Activated CD4-positive, CD25-positive, alpha-beta regulatory T cell treated with anti-CD3 and anti-CD28 coated beads, Interleukin-2, amount 50 U/mL, for 72 hours (primary cell): ENCODE data around the gene ATP11C.

Experiments
- DNase-seq: peaks from one replicate; pipeline ENCODE4 v3.0.0; 2021

The ATP11C gene

GRCh38 chrX:139802048-139802447, 130.8 kb downstream of the ATP11C start:
- no peak for DNase-seq

GRCh38 chrX:139801397-139801813, 131.4 kb downstream of the ATP11C start:
- no peak for DNase-seq

DNA sequence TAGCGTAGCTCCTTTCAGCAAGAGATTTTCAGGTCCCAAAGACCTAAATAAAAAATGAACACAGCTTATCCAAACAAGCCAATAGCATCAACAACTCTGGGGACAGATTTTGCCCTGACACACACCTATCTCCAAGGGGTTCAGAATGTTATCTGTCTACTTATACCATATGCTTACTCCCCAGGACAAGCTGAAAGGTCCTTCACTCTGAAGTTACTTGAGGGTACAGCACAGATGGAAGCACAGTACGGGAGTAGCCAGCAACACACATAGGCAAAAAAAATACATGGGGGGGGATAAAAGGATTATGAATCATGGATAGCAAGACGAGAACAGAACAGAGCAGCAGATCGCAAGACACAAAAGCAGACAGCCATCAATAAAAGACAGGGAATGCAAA, 134.2 kb downstream of the ATP11C start:
- no peak for DNase-seq

DNA sequence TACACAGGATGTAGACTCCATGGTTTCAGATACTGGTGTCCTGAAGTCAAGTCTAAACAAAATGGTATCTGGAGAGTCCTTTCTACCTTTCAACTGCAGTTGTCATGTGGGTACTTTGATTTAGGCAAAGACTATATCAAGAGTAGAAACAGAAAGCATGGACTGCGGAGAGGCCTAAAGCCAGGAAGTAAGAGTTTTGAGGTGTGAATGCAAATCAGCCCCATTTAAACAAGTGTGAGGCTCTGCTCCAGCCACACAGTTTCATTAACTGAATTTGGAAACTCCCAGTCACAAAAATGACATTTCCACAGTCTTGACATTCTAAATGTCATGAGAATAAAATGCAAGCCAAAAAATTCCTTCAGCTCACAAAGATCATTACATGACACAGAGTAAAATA, 137.7 kb downstream of the ATP11C start:
- DNase-seq, result no peak

GRCh38 chrX:139787601-139788000, 145.3 kb downstream of the ATP11C start:
- no peak for DNase-seq

- no peak for DNase-seq
Observed at GRCh38 chrX:139784807-139785206, 148.0 kb downstream of the ATP11C start.

GRCh38 chrX:139783959-139784358, 148.9 kb downstream of the ATP11C start:
- no peak for DNase-seq

DNA sequence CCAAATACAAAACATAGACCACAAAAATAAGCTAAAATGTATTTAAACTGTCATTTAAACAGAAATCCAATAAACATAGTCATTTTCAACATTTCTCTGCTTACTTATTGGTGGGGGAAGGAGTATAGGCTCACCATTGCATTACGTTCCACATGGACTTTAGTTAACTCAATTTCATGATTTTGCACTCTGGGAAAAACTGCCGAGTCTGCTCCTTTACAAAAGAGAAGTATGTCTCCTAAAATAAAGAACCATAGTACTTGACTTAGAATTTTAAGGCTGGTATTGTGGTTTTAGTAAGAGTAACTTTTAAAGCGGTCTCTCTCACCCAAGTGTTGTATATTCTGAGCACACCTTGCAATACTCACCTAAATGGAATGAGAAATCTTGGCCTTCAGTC, 149.8 kb downstream of the ATP11C start:
- DNase-seq, result no peak

DNA sequence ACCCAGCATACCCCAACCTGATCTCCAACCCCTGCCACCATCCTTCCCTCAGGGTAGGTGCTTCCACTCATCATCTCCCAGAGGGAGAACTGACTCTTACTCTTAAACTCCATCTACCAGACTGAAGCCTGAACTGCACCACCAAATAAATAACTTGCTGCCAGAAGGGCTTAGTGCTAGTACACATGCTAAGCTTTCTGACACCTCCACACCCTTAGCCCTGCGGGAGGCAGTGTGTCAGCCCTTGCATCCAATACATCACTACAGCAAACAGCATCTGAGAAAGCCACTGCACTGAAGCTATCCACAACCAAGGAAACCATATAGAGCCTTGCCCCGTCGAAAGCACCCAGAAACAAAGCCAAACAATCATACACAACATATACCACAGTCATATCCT, 156.3 kb downstream of the ATP11C start:
- DNase-seq, result no peak

GRCh38 chrX:139770366-139770765, 162.5 kb downstream of the ATP11C start:
- no peak for DNase-seq

DNA sequence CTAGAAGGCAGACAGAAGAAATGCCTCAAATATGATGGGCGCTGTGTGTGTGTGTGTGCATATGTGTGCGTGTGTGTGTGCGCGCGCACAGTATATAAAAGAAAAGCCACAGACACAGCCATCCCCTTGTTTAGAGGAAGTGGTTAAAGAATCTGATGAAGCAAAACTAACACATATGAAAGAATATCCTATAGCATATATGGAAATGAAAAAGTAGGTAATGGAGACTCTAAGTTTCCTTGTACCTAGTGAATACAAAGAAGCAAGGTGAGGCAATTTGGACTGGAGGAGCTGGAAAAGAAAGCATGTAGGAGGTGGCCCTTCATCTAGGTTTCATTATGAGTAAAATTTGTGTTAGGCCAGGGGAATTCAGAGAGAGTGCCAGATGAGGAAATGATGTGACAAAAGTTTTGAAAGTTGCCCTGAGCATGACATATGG, 166.3 kb downstream of the ATP11C start:
- no peak for DNase-seq

GRCh38 chrX:139762400-139763183, 170.3 kb downstream of the ATP11C start:
- no peak for DNase-seq

DNA sequence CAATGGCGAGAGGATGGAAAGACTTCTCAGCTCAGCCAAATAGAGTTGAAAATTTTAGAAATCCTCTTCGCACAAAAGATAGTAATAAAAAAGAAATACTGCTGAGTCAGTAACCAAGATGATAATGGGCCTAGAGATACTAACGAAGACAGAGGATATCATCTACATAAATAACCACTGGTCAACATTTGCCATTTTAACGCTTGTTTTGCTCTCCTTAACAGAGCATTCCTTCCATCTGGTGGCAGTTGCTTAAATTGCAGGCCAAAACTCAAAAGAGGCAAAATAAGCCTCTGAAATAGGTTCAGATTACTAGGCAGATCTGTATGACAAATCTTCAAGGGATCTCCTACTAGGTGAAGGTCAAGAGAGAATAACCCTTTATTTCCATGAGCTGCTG, 173.2 kb downstream of the ATP11C start:
- DNase-seq, result no peak

- DNase-seq, result no peak
Observed at GRCh38 chrX:139758809-139759208, 174.0 kb downstream of the ATP11C start.

DNA sequence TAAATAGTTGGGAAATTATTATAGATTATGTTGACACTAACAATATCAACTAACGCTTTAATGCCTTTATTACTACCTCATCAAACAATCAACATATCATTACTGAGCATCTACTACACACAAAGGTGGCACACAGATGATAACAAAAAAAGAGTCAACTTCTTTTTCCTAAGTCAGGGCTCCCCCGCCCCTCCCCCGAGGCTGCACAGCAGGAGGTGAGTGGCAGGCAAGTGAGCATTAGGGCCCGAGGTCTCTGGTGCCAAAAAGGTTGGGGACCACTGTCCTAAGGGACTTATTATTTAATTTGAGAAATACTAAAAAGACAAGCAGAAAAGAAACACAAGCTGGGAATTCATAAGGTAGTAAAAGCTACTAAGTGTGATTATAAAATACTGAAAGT, 174.6 kb downstream of the ATP11C start:
- no peak for DNase-seq

GRCh38 chrX:139751053-139751452, 181.8 kb downstream of the ATP11C start:
- DNase-seq, result no peak

DNA sequence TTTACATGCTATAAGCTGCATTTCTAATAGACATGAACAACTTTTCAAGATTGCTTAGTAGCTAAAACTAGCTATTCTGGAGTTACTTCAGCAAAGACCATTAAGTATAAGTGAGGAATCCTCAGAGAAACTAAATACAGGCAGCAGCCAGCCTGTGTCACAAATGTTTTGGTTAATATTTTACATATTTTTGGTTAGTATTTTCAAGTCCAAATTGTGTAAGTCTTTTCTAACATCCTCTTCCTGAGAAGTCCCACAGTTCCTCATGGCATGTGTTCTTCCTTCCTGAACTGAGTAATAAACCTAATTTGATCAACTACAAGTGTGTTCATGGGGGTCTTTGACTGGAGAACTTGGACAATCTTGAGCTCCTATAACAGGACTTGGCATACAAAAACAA, 182.5 kb downstream of the ATP11C start:
- no peak for DNase-seq

- DNase-seq, result no peak
Observed at GRCh38 chrX:139739138-139739537, 193.7 kb downstream of the ATP11C start.

- no peak for DNase-seq
Observed at GRCh38 chrX:139738581-139738980, 194.3 kb downstream of the ATP11C start.

DNA sequence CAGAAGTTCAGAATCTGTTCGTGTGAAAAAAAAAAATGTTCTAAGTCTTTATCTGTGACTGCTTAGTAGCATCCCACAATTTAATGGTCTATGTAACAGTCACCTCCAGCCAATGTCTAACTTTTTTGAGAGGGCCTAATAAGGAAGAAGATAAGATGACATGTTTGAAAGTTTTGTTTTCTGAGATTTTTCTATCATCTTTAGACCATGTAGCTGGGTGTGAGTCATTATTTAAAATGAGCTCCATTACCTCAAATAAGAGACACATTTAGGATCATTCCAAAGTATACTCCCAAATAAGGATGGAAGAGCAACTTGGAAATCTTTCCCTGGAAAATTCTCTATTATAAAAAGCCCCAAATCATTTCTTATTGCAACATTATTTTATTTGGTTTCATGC, 196.7 kb downstream of the ATP11C start:
- DNase-seq, result no peak

DNA sequence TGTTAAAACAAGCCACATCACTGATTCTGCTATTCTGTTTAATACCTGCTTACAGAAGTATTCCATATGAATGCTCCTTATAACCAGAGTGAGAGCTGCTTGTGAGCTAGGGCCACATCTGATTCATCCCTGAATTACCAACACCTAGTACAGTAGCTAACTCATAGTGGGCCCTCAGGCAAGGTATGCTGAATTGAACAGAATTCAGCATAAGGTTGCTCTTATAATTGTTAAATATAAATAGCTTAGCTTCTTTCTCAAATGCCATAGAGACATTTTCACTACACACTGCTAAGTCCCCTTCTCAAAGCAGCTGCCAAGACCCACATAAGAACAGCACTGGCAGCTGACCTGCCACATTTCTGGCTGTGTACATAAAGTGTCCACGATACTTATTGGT, 197.9 kb downstream of the ATP11C start:
- no peak for DNase-seq

DNA sequence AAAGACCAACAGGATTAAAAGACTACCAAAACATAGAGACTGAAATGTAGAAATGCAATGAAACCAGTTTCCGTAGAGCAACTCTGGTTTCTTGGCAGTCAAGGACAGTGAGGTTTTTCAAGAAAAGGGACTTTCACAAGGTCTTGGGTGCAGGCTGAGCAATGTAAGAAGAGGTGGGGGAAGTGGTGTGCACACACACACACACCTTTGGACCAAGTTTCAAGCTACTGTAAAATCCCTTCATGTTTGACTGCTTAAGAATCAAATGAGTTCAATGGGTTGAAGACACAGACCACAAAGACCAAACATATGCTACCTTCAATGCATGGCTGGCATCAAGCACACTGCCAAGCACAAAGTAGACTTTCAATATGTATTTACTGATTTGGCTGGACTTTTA, 207.1 kb downstream of the ATP11C start:
- no peak for DNase-seq

- DNase-seq, result no peak
Observed at GRCh38 chrX:139724626-139725025, 208.2 kb downstream of the ATP11C start.

GRCh38 chrX:139720979-139721378, 211.9 kb downstream of the ATP11C start:
- no peak for DNase-seq

DNA sequence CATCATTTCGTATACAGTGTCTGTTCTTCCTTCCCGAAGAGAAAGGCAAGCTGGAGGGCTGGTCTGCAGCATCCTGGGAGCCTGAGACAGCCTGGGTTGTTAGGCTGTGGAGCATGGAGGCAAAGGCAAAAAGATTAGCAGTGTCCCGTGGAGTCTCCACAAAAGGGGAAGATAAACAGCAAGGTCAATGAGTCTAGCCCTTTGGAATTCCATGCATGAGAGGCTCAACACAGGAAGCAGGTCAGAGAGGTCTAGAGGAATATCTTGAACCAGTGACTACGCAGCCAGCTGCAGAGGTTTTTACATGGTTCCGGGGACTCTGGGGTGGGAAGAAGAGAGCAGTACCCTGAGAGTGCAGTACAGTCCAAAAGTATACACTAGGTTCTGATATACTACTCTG, 212.7 kb downstream of the ATP11C start:
- no peak for DNase-seq
